Caco-2 (cell line): ENCODE measurements around the gene PPP6R2. TPM values are rescaled to one million over a fixed set of nuclear protein-coding genes. Genes with fewer than 3 reads are reported as not detected.

ENCODE experiments used
- BruUV-seq: library from RNA; stranded (reverse); fragments of 400-500 nt; replicated peaks from 2 replicates; lab custom pipeline; 2021; lab: Mats Ljungman, UMichigan
- CTCF ChIA-PET: fragments of 300-600 bp; sonication (Branson Sonifier 250); formaldehyde crosslinking; loops from one replicate; lab custom pipeline; 2022; ENCODE audit warnings: antibody characterized with exemption; lab: Charles Lee
- POLR2A ChIA-PET: fragments of 300-600 bp; sonication (Branson Sonifier 250); formaldehyde crosslinking; loops from one replicate; lab custom pipeline; 2022; ENCODE audit warnings: antibody characterized with exemption; lab: Charles Lee
- DNase-seq, 2 experiments: peaks; one replicate each; pipeline versions ENCODE4 v3.0.0 to v3.0.0-alpha.2; 2020 to 2022
- H3K27me3 ChIP-seq: replicated peaks from 2 replicates; pipeline ENCODE4 v1.6.0; 2011; ENCODE audit warnings: low read length; ENCODE audit not compliant: control insufficient read depth, insufficient read depth
- H3K36me3 ChIP-seq: 2 replicates; pipeline ENCODE4 v1.5.1; 2011; ENCODE audit warnings: low read length; ENCODE audit not compliant: control insufficient read depth, insufficient read depth
- H3K4me1 ChIP-seq: fragments of 250-450 bp; sonication (Bioruptor Pico); 2 replicates; pipeline ENCODE4 v1.5.1; 2020; ENCODE audit warnings: mild to moderate bottlenecking
- H3K4me3 ChIP-seq: 2 replicates; pipeline ENCODE4 v1.5.1; 2011; ENCODE audit warnings: low read depth, mild to moderate bottlenecking, control low read depth, low read length
- H3K9me3 ChIP-seq: fragments of 250-450 bp; sonication (Bioruptor Pico); 2 replicates; pipeline ENCODE4 v1.5.1; 2020; ENCODE audit warnings: mild to moderate bottlenecking, moderate library complexity
- H3K27ac Mint-ChIP-seq: one replicate; pipeline ENCODE4 v1.8.0; 2022; ENCODE audit warnings: mixed read lengths; ENCODE audit not compliant: unreplicated experiment
- H3K27me3 Mint-ChIP-seq: one replicate; pipeline ENCODE4 v1.8.0; 2022; ENCODE audit warnings: mixed read lengths; ENCODE audit not compliant: insufficient read depth, unreplicated experiment
- H3K36me3 Mint-ChIP-seq: one replicate; pipeline ENCODE4 v1.8.0; 2022; ENCODE audit warnings: mild to moderate bottlenecking, mixed read lengths; ENCODE audit not compliant: insufficient read depth, unreplicated experiment
- H3K4me1 Mint-ChIP-seq: one replicate; pipeline ENCODE4 v1.8.0; 2022; ENCODE audit warnings: low read depth, mixed read lengths; ENCODE audit not compliant: unreplicated experiment
- H3K4me3 Mint-ChIP-seq: one replicate; pipeline ENCODE4 v1.8.0; 2022; ENCODE audit warnings: mild to moderate bottlenecking, moderate library complexity, mixed read lengths; ENCODE audit not compliant: unreplicated experiment
- H3K9me3 Mint-ChIP-seq: one replicate; pipeline ENCODE4 v1.8.0; 2022; ENCODE audit warnings: mixed read lengths; ENCODE audit not compliant: unreplicated experiment
- CTCF ChIP-seq, 2 experiments: fragments of 200-600 bp in 1 of 2; IDR thresholded peaks; 1 replicate in 1 of 2; 2 replicates in 1 of 2; pipeline versions ENCODE4 v1.5.1 to v1.8.0; 2011 to 2022; ENCODE audit warnings: antibody characterized with exemption in 1 of 2, control low read depth in 1 of 2, inconsistent platforms in 1 of 2, low read depth in 1 of 2, low read length in 1 of 2, mild to moderate bottlenecking in 1 of 2, moderate library complexity in 1 of 2; ENCODE audit not compliant: insufficient read depth in 1 of 2, severe bottlenecking in 1 of 2, unreplicated experiment in 1 of 2
- intact Hi-C: fragments of 100-400 bp; cut with micrococcal nuclease; formaldehyde crosslinking; loops from one replicate; pipeline ENCODE4 v1.10.0; 2022; ENCODE audit not compliant: unreplicated experiment
- total RNA-seq: library from RNA; stranded (reverse); gene quantifications from 2 replicates; pipeline ENCODE4 v1.2.3, GENCODE V29; 2022

The PPP6R2 gene
- total RNA-seq, 1 experiment from 2014 or later, result 60.7 TPM

- Mint-ChIP-seq H3K4me1 (no peaks in the 10 kb centered on the region), H3K27me3 (no peaks in the 10 kb centered on the region), H3K36me3 (peaks cover 63% of the 10 kb centered on the region), H3K27ac (peak overlapping the region; percentile 69), H3K9me3 (no peaks in the 10 kb centered on the region), H3K4me3 (no peak overlapping the region)
- ChIA-PET POLR2A (no interaction called here), CTCF (no interaction called here)
- no peaks in the 10 kb centered on the region for H3K9me3 ChIP-seq
- TF ChIP-seq CTCF (IDR thresholded peaks at IDR 0.05; ENCODE audit: insufficient read depth in 1 of 2, low read depth in 1 of 2, low read length in 1 of 2, severe bottlenecking in 1 of 2, unreplicated experiment in 1 of 2), result no peak
- BruUV-seq, result no TSS peak
- intact Hi-C loops, result no loop called here
- H3K4me3 ChIP-seq, result no peak overlapping the region
- no peaks in the 10 kb centered on the region for H3K27me3 ChIP-seq
- H3K4me1 ChIP-seq, result no peaks in the 10 kb centered on the region
- H3K36me3 ChIP-seq, result no peaks in the 10 kb centered on the region
- DNase-seq, result no peak
Observed at GRCh38 chr22:50441428-50441993, 98.4 kb downstream of the PPP6R2 start.

- no peak for DNase-seq
- Mint-ChIP-seq H3K9me3 (no peaks in the 10 kb centered on the region), H3K36me3 (peaks cover 80% of the 10 kb centered on the region), H3K4me1 (no peaks in the 10 kb centered on the region), H3K27ac (peak overlapping the region; percentile 80), H3K4me3 (peak overlapping the region; percentile 49), H3K27me3 (no peaks in the 10 kb centered on the region)
- Histone ChIP-seq H3K27me3 (no peaks in the 10 kb centered on the region), H3K4me3 (no peak overlapping the region), H3K36me3 (no peaks in the 10 kb centered on the region), H3K4me1 (no peaks in the 10 kb centered on the region), H3K9me3 (no peaks in the 10 kb centered on the region)
- intact Hi-C loops, result no loop called here
- ChIA-PET POLR2A (no interaction called here), CTCF (interaction anchor here (0.6 kb wide), 1 partner anchor 25 kb away, joined by 3 read pairs; no protein-coding TSS in a partner anchor)
- TF ChIP-seq CTCF (IDR thresholded peaks at IDR 0.05; ENCODE audit: insufficient read depth in 1 of 2, low read depth in 1 of 2, low read length in 1 of 2, severe bottlenecking in 1 of 2, unreplicated experiment in 1 of 2), result no peak
- BruUV-seq, result no TSS peak
Observed at GRCh38 chr22:50443197-50443596, 100.1 kb downstream of the PPP6R2 start.

- Mint-ChIP-seq H3K27ac (peak overlapping the region; percentile 80), H3K4me3 (peak overlapping the region; percentile 49), H3K9me3 (no peaks in the 10 kb centered on the region), H3K4me1 (no peaks in the 10 kb centered on the region), H3K36me3 (peaks cover 88% of the 10 kb centered on the region), H3K27me3 (no peaks in the 10 kb centered on the region)
- Histone ChIP-seq H3K4me3 (no peak overlapping the region), H3K27me3 (no peaks in the 10 kb centered on the region), H3K9me3 (no peaks in the 10 kb centered on the region), H3K4me1 (no peaks in the 10 kb centered on the region), H3K36me3 (no peaks in the 10 kb centered on the region)
- TF ChIP-seq CTCF (IDR thresholded peaks at IDR 0.05; ENCODE audit: insufficient read depth in 1 of 2, low read depth in 1 of 2, low read length in 1 of 2, severe bottlenecking in 1 of 2, unreplicated experiment in 1 of 2), result no peak
- BruUV-seq, result no TSS peak
- no peak for DNase-seq
- intact Hi-C loops, result no loop called here
- ChIA-PET POLR2A (no interaction called here), CTCF (interaction anchor here (0.5 to 0.6 kb wide), 3 partner anchors 14 to 110 kb away, joined by 3 to 5 read pairs (median 3); no protein-coding TSS in a partner anchor)
Observed at GRCh38 chr22:50443801-50444625, 100.9 kb downstream of the PPP6R2 start.
